ENCODE measurements around the gene FSTL5. TPM values are rescaled to one million over a fixed set of nuclear protein-coding genes. Genes with fewer than 3 reads are reported as not detected.

Gene FSTL5
- total and polyA plus RNA-seq, 10 of the 15 experiments (the other 5 are each of a cell fraction or from before 2014, with no cell fraction given) = 0.04 to 2.4 (median 0.08) TPM; not detected in 4

GRCh38 chr4:162117051-162117450 lies 46.7 kb downstream of the FSTL5 start (continued):
- TF ChIP-seq BCLAF1 (IDR thresholded peaks at IDR 0.05) (no peak), ELK1 (IDR thresholded peaks at IDR 0.05; ENCODE audit: low read depth, low read length) (no peak), ZNF622 (IDR thresholded peaks at IDR 0.05) (no peak), MYC (IDR thresholded peaks at IDR 0.05; ENCODE audit: insufficient read depth, insufficient read length, insufficient replicate concordance, low read length, severe bottlenecking) (no peak), SUZ12 (IDR thresholded peaks at IDR 0.05; ENCODE audit: unreplicated experiment) (no peak), ATF7 (IDR thresholded peaks at IDR 0.05; ENCODE audit: low read depth) (no peak)

- SMC1A ChIA-PET (ENCODE audit: uncharacterized antibody, unreplicated experiment) = no interaction called here
- no peak for FAIRE-seq
- intact Hi-C loops (cut with micrococcal nuclease; ENCODE audit: unreplicated experiment) = no loop called here
Observed at GRCh38 chr4:162116095-162116779, 47.6 kb downstream of the FSTL5 start.

More at GRCh38 chr4:162116095-162116779, 47.6 kb downstream of the FSTL5 start:
- ChIA-PET CTCF (no interaction called here), RAD21 (ENCODE audit: unreplicated experiment) (no interaction called here), POLR2A (no interaction called here)
- no peaks in the 10 kb centered on the region for H3K9me3 ChIP-seq (replicated peaks; ENCODE audit: control insufficient read depth, insufficient read depth, low read length)
- no peaks in the 10 kb centered on the region for H3K4me1 ChIP-seq (ENCODE audit: control insufficient read depth, insufficient read depth, low read length)
- no peak overlapping the region for H2AFZ ChIP-seq (ENCODE audit: control insufficient read depth, low read depth, low read length)
- H3K36me3 ChIP-seq (ENCODE audit: control insufficient read depth in 2 of 2, insufficient read depth in 2 of 2, low read length in 1 of 2) = no peaks in the 10 kb centered on the region
- H3K9ac ChIP-seq (ENCODE audit: control insufficient read depth, insufficient read depth, low read length) = no peak overlapping the region
- no TSS peak for BruUV-seq (replicated peaks)
- ATAC-seq = no peak
- TF ChIP-seq CHD4 (IDR thresholded peaks at IDR 0.05) = no peak
- TF ChIP-seq BMI1 (IDR thresholded peaks at IDR 0.05; ENCODE audit: borderline replicate concordance) = no peak
- no peaks in the 10 kb centered on the region for H4K20me1 ChIP-seq (ENCODE audit: control insufficient read depth, insufficient read depth)
- in situ Hi-C loops (cut with MboI) = no loop called here
- WGBS (ENCODE audit: insufficient coverage, insufficient replicate concordance, low lambda C conversion rate, missing lambda C conversion rate) = 51% methylated on average over 13 of the region's 13 CpGs
- no peak overlapping the region for H3K27ac ChIP-seq (ENCODE audit: control insufficient read depth, insufficient read depth)
- no peaks in the 10 kb centered on the region for H3K79me2 ChIP-seq (ENCODE audit: control insufficient read depth, insufficient read depth, low read length)
- no peak for DNase-seq (ENCODE audit: low read depth, low spot score)
- no peaks in the 10 kb centered on the region for H3K27me3 ChIP-seq (replicated peaks in 1 of 2; ENCODE audit: control insufficient read depth in 2 of 2, insufficient read depth in 2 of 2, low read length in 1 of 2)
- no peak overlapping the region for H3K4me3 ChIP-seq
- H3K4me2 ChIP-seq (ENCODE audit: control insufficient read depth, insufficient read depth) = no peak overlapping the region

Measured in GM12878 (cell line).